Embryonic facial prominence (tissue), 1 donor: Measurements from ENCODE around the gene NAMPT.
"Not testable (repeated sequence)": the region's sequence is repeated elsewhere in the genome, so short reads cannot be mapped to it uniquely, and the experiment has no call there.

Experiments used
- DNase-seq: peaks from one replicate; pipeline ENCODE4 v3.0.0-alpha.2; 2016; ENCODE audit errors: extremely low spot score

Gene NAMPT

GRCh38 chr7:106231856-106232490 is 52.8 kb downstream of the NAMPT start:
- DNase-seq, result no peak

GRCh38 chr7:106225856-106226255 is 58.9 kb downstream of the NAMPT start:
- no peak for DNase-seq

GRCh38 chr7:106224797-106225196 is 60.0 kb downstream of the NAMPT start:
- no peak for DNase-seq

GRCh38 chr7:106223156-106223555 is 61.6 kb downstream of the NAMPT start:
- DNase-seq, result no peak

- DNase-seq, result no peak
Measured at GRCh38 chr7:106222545-106222944, 62.2 kb downstream of the NAMPT start.

- DNase-seq, result no peak
Measured at GRCh38 chr7:106220307-106220706, 64.5 kb downstream of the NAMPT start.

- no peak for DNase-seq
Measured at GRCh38 chr7:106219170-106219569, 65.6 kb downstream of the NAMPT start.

- no peak for DNase-seq
Measured at GRCh38 chr7:106218546-106218945, 66.2 kb downstream of the NAMPT start.

GRCh38 chr7:106216923-106217542 is 67.8 kb downstream of the NAMPT start:
- no peak for DNase-seq

- DNase-seq, result no peak
Measured at GRCh38 chr7:106216517-106216922, 68.3 kb downstream of the NAMPT start.

GRCh38 chr7:106215868-106216516 is 68.8 kb downstream of the NAMPT start:
- no peak for DNase-seq

- DNase-seq, result not testable (repeated sequence)
Measured at GRCh38 chr7:106208944-106209343, 75.8 kb downstream of the NAMPT start.

GRCh38 chr7:106206826-106207541 is 77.8 kb downstream of the NAMPT start:
- no peak for DNase-seq

- DNase-seq, result no peak
Measured at GRCh38 chr7:106205621-106206222, 79.1 kb downstream of the NAMPT start.

- no peak for DNase-seq
Measured at GRCh38 chr7:106203473-106203872, 81.3 kb downstream of the NAMPT start.

- no peak for DNase-seq
Measured at GRCh38 chr7:106201164-106201563, 83.6 kb downstream of the NAMPT start.

GRCh38 chr7:106199813-106200364 is 84.9 kb downstream of the NAMPT start:
- DNase-seq, result no peak

- no peak for DNase-seq
Measured at GRCh38 chr7:106199024-106199423, 85.8 kb downstream of the NAMPT start.
